ENCODE results near the gene OR51E2. TPM values are rescaled to one million over a fixed set of nuclear protein-coding genes. Genes with fewer than 3 reads are reported as not detected.
A peak's percentile ranks its signal among the peaks of the same experiment; 100 is the strongest.

OR51E2 gene
- total RNA-seq, 2 donors from 2014 or later: not detected

DNA sequence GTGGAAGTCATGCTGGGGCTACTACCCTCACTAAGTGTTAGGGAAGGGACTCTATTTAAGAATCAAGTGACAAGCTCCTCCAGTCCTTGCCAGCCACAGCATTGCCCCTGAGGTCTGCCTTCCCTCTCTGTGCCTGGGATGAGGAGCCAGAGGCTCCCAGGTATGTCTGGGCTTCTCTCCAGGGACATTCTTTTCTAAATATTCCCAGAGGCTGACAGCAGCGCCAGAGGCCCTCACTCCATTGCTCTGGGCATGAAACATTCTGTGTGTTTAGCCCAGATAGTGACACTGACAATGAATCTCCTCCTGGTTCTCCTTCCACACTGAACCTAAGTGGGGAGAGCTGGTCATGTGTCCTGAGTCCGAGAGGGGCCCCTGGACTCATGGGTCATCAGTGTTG lies 51.7 kb downstream of the OR51E2 start:
- Mint-ChIP-seq H3K27me3 (ENCODE audit: low read depth) (peaks cover 34% of the 10 kb centered on the region), H3K4me3 (no peak overlapping the region), H3K4me1 (ENCODE audit: low read depth) (no peaks in the 10 kb centered on the region), H3K9me3 (no peaks in the 10 kb centered on the region), H3K36me3 (ENCODE audit: insufficient read depth in 2 of 2) (no peaks in the 10 kb centered on the region), H3K27ac (no peak overlapping the region)
- DNase-seq (no peak), ATAC-seq (replicated peaks in 1 of 2) (no peak)

DNA sequence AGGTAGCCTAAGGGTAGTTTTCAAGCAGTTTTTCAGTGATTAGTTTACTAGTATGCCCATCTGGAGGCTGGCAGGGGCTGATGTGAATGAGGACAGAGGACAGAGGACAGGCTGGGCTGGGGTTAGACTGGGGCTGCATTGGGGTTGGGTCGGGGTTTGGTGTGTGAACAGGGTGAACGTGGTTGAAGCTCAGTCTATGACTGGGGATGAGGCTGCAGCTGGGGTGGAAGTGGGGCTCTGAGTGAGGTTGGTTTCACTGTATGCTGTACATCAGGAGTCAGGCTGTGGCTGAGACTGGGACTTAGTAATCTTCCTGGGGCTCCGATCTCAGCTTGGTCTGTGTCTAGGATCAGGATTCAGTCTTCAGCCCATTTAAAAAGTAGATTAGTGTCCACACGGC lies 53.4 kb downstream of the OR51E2 start:
- no peak overlapping the region for H3K4me3 Mint-ChIP-seq
- no peaks in the 10 kb centered on the region for H3K36me3 Mint-ChIP-seq (ENCODE audit: insufficient read depth in 2 of 2)
- H3K9me3 Mint-ChIP-seq: no peaks in the 10 kb centered on the region
- H3K27me3 Mint-ChIP-seq (ENCODE audit: low read depth): peaks cover 30% of the 10 kb centered on the region
- no peak for ATAC-seq (replicated peaks in 1 of 2)
- H3K4me1 Mint-ChIP-seq (ENCODE audit: low read depth): no peaks in the 10 kb centered on the region
- DNase-seq: no peak
- H3K27ac Mint-ChIP-seq: no peak overlapping the region

DNA sequence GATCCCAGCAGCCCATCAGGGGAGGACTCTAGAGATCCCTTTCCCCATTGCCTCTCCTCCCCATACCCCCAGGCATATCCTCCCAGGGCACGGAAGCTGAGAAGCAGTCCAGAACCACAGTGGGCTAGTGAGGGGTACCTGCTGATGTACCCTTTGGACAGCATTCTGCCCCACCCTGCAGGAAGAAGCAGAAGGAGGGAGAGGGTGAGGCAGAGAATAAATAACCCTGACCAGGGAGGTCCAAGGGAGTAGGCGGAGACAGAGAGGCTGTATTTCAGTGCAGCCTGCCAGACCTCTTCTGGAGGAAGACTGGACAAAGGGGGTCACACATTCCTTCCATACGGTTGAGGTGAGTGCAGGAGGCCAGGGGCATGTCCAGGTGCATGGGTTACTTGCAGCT lies 54.0 kb downstream of the OR51E2 start, which contains the start of gene OR51E1:
Gene OR51E1 (plus strand): TSS at position 301 of the 400 bp plus-strand sequence. CDS start 8,545 bp downstream, outside the sequence.
- no peak for ATAC-seq (replicated peaks in 1 of 2)
- Mint-ChIP-seq H3K9me3 (no peaks in the 10 kb centered on the region), H3K4me3 (no peak within 1 kb of the TSS), H3K4me1 (ENCODE audit: low read depth) (no peaks in the 10 kb centered on the region), H3K27ac (no peak within 1 kb of the TSS), H3K27me3 (ENCODE audit: low read depth) (peaks cover 25% of the 10 kb centered on the region), H3K36me3 (ENCODE audit: insufficient read depth in 2 of 2) (no peaks in the 10 kb centered on the region)
- DNase-seq: no peak

DNA sequence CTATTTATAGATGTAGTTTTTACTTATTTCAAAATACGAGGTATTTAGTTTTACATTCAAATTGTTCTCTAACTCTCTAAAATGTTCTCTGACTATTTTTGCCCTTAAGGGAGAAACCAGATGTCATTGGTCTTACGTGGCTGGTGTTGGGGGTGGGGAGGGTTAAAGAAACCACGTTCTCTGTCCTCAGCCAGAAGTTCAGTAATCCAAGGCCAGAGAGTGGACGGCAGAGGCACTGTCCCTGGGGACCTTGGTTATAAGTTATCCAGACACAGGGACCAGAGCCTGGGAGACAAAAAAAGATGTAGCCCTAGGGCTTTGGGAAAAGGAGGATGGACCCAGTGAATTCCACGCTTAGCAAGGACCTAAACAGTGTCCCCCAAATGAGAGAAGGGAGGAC lies 54.6 kb downstream of the OR51E2 start:
- no peaks in the 10 kb centered on the region for H3K9me3 Mint-ChIP-seq
- H3K36me3 Mint-ChIP-seq (ENCODE audit: insufficient read depth in 2 of 2): no peaks in the 10 kb centered on the region
- H3K4me1 Mint-ChIP-seq (ENCODE audit: low read depth): no peaks in the 10 kb centered on the region
- H3K4me3 Mint-ChIP-seq: no peak overlapping the region
- no peak for DNase-seq
- H3K27ac Mint-ChIP-seq: no peak overlapping the region
- H3K27me3 Mint-ChIP-seq (ENCODE audit: low read depth): peaks cover 19% of the 10 kb centered on the region
- ATAC-seq (replicated peaks in 1 of 2): no peak

DNA sequence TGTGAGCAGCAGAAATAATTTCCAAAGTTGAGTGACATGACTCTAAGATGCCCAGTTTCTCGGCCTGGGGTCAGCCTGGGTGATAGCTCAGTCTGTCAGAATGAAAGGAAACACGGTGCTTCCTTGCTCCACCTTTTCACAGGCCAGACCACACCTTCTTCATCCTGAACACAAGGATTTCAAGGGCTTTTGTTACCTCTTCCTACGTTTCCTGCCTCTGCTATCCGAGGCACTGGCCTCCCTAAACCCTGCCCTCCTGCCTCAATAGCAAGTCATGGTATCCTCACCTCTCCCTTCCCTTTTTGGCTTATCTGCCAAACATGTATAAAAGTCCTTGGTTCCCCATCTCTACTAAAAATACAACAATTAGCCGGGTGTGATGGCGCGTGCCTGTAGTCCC lies 55.6 kb downstream of the OR51E2 start:
- no peak overlapping the region for H3K27ac Mint-ChIP-seq
- H3K36me3 Mint-ChIP-seq (ENCODE audit: insufficient read depth in 2 of 2): no peaks in the 10 kb centered on the region
- no peaks in the 10 kb centered on the region for H3K4me1 Mint-ChIP-seq (ENCODE audit: low read depth)
- DNase-seq (no peak), ATAC-seq (replicated peaks in 1 of 2) (no peak)
- no peak overlapping the region for H3K4me3 Mint-ChIP-seq
- H3K9me3 Mint-ChIP-seq: no peaks in the 10 kb centered on the region
- H3K27me3 Mint-ChIP-seq (ENCODE audit: low read depth): peaks cover 17% of the 10 kb centered on the region

DNA sequence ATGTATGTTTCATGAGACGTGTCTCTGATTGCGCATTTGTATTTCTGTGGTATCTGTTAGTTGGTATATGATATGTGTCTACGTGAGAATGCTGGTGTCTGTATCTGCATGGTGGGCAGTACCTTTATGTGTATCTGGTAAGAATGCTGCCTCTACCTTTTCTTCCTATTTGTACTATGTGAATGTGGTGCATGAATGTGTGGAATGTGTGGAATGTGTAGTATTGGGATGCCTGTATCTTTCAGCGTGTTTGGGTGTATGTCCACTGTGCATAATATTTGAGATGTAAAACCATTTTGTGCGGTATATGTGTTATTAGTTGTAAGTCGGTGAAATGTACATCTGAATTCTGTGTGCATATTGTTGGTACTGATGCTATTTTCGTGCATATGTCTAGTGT lies 56.2 kb downstream of the OR51E2 start:
- DNase-seq: no peak

DNA sequence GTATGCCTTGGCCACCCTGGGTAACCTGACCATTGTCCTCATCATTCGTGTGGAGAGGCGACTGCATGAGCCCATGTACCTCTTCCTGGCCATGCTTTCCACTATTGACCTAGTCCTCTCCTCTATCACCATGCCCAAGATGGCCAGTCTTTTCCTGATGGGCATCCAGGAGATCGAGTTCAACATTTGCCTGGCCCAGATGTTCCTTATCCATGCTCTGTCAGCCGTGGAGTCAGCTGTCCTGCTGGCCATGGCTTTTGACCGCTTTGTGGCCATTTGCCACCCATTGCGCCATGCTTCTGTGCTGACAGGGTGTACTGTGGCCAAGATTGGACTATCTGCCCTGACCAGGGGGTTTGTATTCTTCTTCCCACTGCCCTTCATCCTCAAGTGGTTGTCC lies 57.7 kb downstream of the OR51E2 start:
- Mint-ChIP-seq H3K27me3 (ENCODE audit: low read depth) (peaks cover 17% of the 10 kb centered on the region), H3K27ac (no peak overlapping the region), H3K36me3 (ENCODE audit: insufficient read depth in 2 of 2) (no peaks in the 10 kb centered on the region), H3K4me1 (ENCODE audit: low read depth) (no peaks in the 10 kb centered on the region), H3K4me3 (no peak overlapping the region), H3K9me3 (no peaks in the 10 kb centered on the region)
- ATAC-seq (replicated peaks in 1 of 2) (no peak), DNase-seq (no peak)

More for the DNA sequence above, 56.2 kb downstream of the OR51E2 start:
- no peak overlapping the region for H3K27ac Mint-ChIP-seq
- ATAC-seq (replicated peaks in 1 of 2): no peak
- no peak overlapping the region for H3K4me3 Mint-ChIP-seq
- peaks cover 17% of the 10 kb centered on the region for H3K27me3 Mint-ChIP-seq (ENCODE audit: low read depth)
- H3K9me3 Mint-ChIP-seq: no peaks in the 10 kb centered on the region
- H3K4me1 Mint-ChIP-seq (ENCODE audit: low read depth): no peaks in the 10 kb centered on the region
- H3K36me3 Mint-ChIP-seq (ENCODE audit: insufficient read depth in 2 of 2): no peaks in the 10 kb centered on the region

DNA sequence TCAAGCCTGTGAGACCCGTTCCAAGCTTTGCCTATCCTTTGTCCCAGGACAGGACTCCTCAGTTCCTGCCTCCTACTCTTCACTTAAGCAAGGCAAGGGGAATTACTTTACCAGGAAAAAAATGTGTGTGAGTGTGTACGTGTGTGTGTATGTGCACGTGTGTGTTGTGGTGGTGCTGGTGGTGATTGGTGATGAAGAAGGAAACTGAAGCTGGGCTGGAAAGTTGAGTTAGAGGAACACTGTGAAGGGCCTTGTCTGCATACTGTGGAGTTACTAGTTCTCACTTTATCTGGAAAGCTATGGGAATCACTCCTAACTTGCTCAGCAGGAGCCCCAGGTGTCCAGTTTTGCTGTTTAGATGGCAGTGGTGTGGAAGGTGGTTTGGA lies 60.0 kb downstream of the OR51E2 start:
- no peak overlapping the region for H3K4me3 Mint-ChIP-seq
- no peak for DNase-seq
- ATAC-seq (replicated peaks in 1 of 2): no peak
- peaks cover 9% of the 10 kb centered on the region for H3K27me3 Mint-ChIP-seq (ENCODE audit: low read depth)
- no peaks in the 10 kb centered on the region for H3K4me1 Mint-ChIP-seq (ENCODE audit: low read depth)
- no peak overlapping the region for H3K27ac Mint-ChIP-seq
- no peaks in the 10 kb centered on the region for H3K9me3 Mint-ChIP-seq
- no peaks in the 10 kb centered on the region for H3K36me3 Mint-ChIP-seq (ENCODE audit: insufficient read depth in 2 of 2)

DNA sequence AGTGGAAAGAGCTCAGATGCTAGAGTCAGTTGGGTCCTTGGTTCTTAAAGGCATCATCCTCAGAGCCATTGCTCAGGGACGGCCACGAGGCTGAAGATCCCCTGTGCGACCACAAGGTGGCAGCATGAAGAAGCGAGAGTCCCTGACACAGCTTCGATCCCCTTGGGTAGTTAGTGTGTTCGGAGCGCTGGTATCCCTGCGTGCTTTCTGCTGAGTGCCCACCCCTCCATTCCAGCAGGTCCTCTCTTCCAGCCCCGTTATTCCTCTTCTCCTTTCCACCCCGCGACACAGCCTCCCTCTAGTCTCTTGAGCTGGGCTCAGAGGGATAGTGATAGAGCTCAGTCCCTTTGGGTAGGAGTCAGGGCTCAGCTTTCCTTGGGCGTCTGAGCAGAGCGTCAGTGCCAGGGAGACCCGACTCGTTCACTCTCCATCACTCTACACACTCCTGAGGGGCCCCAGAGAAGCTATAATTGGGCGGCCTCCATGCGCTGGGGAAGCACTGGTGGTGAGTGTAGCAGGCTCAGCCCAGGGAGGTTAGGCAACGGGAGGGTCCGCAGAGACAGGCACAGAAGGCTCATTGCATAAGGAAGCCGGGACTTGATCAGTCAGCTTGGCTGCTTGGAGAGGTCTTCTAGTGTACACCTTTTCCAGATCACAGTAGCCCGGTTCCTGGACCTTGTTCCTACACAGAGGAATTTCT lies 60.5 kb downstream of the OR51E2 start, which contains the start of gene OR51D1:
Gene OR51D1 (plus strand): TSS at position 516 of the 700 bp plus-strand sequence. CDS start 2,314 bp downstream, outside the sequence.
- peak; percentile 71 to 73 for DNase-seq
- H3K4me3 Mint-ChIP-seq: no peak within 1 kb of the TSS
- H3K27me3 Mint-ChIP-seq (ENCODE audit: low read depth): peaks cover 9% of the 10 kb centered on the region
- peak; percentile 90 to 91 for ATAC-seq (replicated peaks in 1 of 2)
- no peaks in the 10 kb centered on the region for H3K4me1 Mint-ChIP-seq (ENCODE audit: low read depth)
- H3K27ac Mint-ChIP-seq: no peak within 1 kb of the TSS
- no peaks in the 10 kb centered on the region for H3K36me3 Mint-ChIP-seq (ENCODE audit: insufficient read depth in 2 of 2)
- H3K9me3 Mint-ChIP-seq: no peaks in the 10 kb centered on the region

DNA sequence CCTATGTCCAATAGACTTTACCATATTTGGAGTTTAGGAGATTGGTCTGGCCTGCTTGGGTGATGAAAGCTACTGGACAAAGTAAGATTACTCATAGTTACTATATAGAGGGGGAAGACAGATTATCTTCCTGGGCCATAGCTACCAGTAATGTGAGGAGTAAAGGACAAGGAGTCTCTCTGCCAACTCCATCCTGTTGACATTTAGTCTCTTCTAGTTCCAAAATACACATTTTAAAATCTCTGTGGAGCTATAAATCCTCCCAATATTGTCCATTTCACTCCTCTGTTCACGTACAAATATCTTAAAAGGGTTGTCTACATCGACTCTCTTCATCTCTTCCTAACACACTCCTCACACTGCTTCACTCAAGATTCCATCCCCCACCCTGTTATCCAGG lies 61.5 kb downstream of the OR51E2 start:
- H3K27me3 Mint-ChIP-seq (ENCODE audit: low read depth): peaks cover 3% of the 10 kb centered on the region
- no peak for DNase-seq
- no peaks in the 10 kb centered on the region for H3K9me3 Mint-ChIP-seq
- no peak overlapping the region for H3K27ac Mint-ChIP-seq
- H3K4me3 Mint-ChIP-seq: no peak overlapping the region
- no peaks in the 10 kb centered on the region for H3K36me3 Mint-ChIP-seq (ENCODE audit: insufficient read depth in 2 of 2)
- ATAC-seq (replicated peaks in 1 of 2): no peak
- H3K4me1 Mint-ChIP-seq (ENCODE audit: low read depth): no peaks in the 10 kb centered on the region

Other genes with a start within 250 kb of the OR51E2 start
- gene OR52K2, start 248.6 kb downstream of the OR51E2 start, total RNA-seq: not detected
- not detected for gene OR52K1, start 215.2 kb downstream of the OR51E2 start, total RNA-seq
- gene OR52M1, start 152.7 kb downstream of the OR51E2 start, total RNA-seq: not detected
- gene OR52I2, start 116.1 kb downstream of the OR51E2 start, total RNA-seq: not detected
- not detected for gene OR52I1, start 103.8 kb downstream of the OR51E2 start, total RNA-seq
- 10 to 100 TPM; 17.1 to 22.3 TPM for gene TRIM68, start 89.6 kb downstream of the OR51E2 start, total RNA-seq
- gene OR51D1, start 60.4 kb downstream of the OR51E2 start, total RNA-seq: not detected
- gene OR51E1, start 53.9 kb downstream of the OR51E2 start, total RNA-seq: not detected
- not detected for gene MMP26, start 6.9 kb upstream of the OR51E2 start, total RNA-seq
- gene OR51F1, start 72.1 kb upstream of the OR51E2 start, total RNA-seq: not detected
- not detected for gene OR52R1, start 106.5 kb upstream of the OR51E2 start, total RNA-seq
- not detected for gene OR51F2, start 123.5 kb upstream of the OR51E2 start, total RNA-seq
- gene OR51S1, start 151.4 kb upstream of the OR51E2 start, total RNA-seq: not detected
- gene OR51T1, start 184.0 kb upstream of the OR51E2 start, total RNA-seq: not detected
- gene OR51A7, start 205.9 kb upstream of the OR51E2 start, total RNA-seq: not detected
- gene OR51G2, start 221.5 kb upstream of the OR51E2 start, total RNA-seq: not detected
- gene OR51G1, start 226.5 kb upstream of the OR51E2 start, total RNA-seq: not detected
- not detected for gene OR51A4, start 249.8 kb upstream of the OR51E2 start, total RNA-seq